Mesenchymal stem cell (in vitro differentiated cells and primary cell): ENCODE results near the gene KREMEN1.

Source experiments
- DNase-seq: peaks from one replicate; pipeline ENCODE4 v3.0.0-alpha.2; 2013
- H2AFZ ChIP-seq: one replicate; pipeline ENCODE4 v1.6.1; 2013; ENCODE audit warnings: low read depth, mild to moderate bottlenecking, control low read depth, inconsistent platforms, low read length, moderate library complexity
- H2AK5ac ChIP-seq: 2 replicates; pipeline ENCODE4 v1.6.1; 2013; ENCODE audit warnings: low read length, moderate library complexity, mild to moderate bottlenecking, inconsistent platforms; ENCODE audit not compliant: severe bottlenecking
- H2BK120ac ChIP-seq: one replicate; pipeline ENCODE4 v1.6.1; 2013; ENCODE audit warnings: low read depth, mild to moderate bottlenecking, inconsistent platforms, low read length, moderate library complexity
- H2BK12ac ChIP-seq, 2 experiments: one replicate each; pipeline ENCODE4 v1.6.1; 2013; ENCODE audit warnings: inconsistent platforms in 2 of 2, low read length in 2 of 2, mild to moderate bottlenecking in 2 of 2, moderate library complexity in 2 of 2, control low read depth in 1 of 2
- H2BK15ac ChIP-seq: one replicate; pipeline ENCODE4 v1.6.1; 2013; ENCODE audit warnings: mild to moderate bottlenecking, low read depth, inconsistent platforms; ENCODE audit not compliant: poor library complexity, severe bottlenecking
- H2BK5ac ChIP-seq: 2 replicates; pipeline ENCODE4 v1.6.1; 2013; ENCODE audit warnings: low read depth, mild to moderate bottlenecking, low read length, control low read depth, inconsistent platforms; ENCODE audit not compliant: poor library complexity, severe bottlenecking
- H3K14ac ChIP-seq, 2 experiments: one replicate each; pipeline ENCODE4 v1.6.1; 2013; ENCODE audit warnings: inconsistent platforms in 2 of 2, low read length in 2 of 2, control low read depth in 1 of 2, mild to moderate bottlenecking in 1 of 2, moderate library complexity in 1 of 2
- H3K18ac ChIP-seq, 2 experiments: one replicate each; pipeline ENCODE4 v1.6.1; 2013; ENCODE audit warnings: inconsistent platforms in 2 of 2, low read length in 2 of 2, control low read depth in 1 of 2, low read depth in 1 of 2, mild to moderate bottlenecking in 1 of 2
- H3K23ac ChIP-seq, 2 experiments: one replicate each; pipeline ENCODE4 v1.6.1; 2013; ENCODE audit warnings: inconsistent platforms in 2 of 2, low read length in 2 of 2, mild to moderate bottlenecking in 2 of 2, moderate library complexity in 2 of 2, control low read depth in 1 of 2
- H3K27ac ChIP-seq: 2 replicates; pipeline ENCODE4 v1.5.1; 2013; ENCODE audit warnings: mild to moderate bottlenecking, moderate library complexity, low read length, control low read depth, inconsistent platforms; ENCODE audit not compliant: poor library complexity, severe bottlenecking
- H3K27me3 ChIP-seq, 2 experiments: 2 replicates each; pipeline versions ENCODE4 v1.6.1 to v1.7.0; 2013; ENCODE audit warnings: low read length in 2 of 2, mild to moderate bottlenecking in 2 of 2, moderate library complexity in 2 of 2, control low read depth in 1 of 2, inconsistent platforms in 1 of 2; ENCODE audit not compliant: control insufficient read depth in 1 of 2, insufficient read depth in 1 of 2
- H3K36me3 ChIP-seq, 2 experiments: 2 replicates each; pipeline versions ENCODE4 v1.6.1 to v1.7.0; 2013; ENCODE audit warnings: low read length in 2 of 2, control low read depth in 1 of 2, inconsistent platforms in 1 of 2, low read depth in 1 of 2, mild to moderate bottlenecking in 1 of 2; ENCODE audit not compliant: insufficient read depth in 2 of 2, control insufficient read depth in 1 of 2
- H3K4ac ChIP-seq, 2 experiments: one replicate each; pipeline ENCODE4 v1.6.1; 2013; ENCODE audit warnings: inconsistent platforms in 2 of 2, low read length in 2 of 2, mild to moderate bottlenecking in 2 of 2, moderate library complexity in 2 of 2, control low read depth in 1 of 2, low read depth in 1 of 2
- H3K4me1 ChIP-seq: 2 replicates; pipeline ENCODE4 v1.6.1; 2013; ENCODE audit warnings: low read depth, low read length, control low read depth; ENCODE audit not compliant: control insufficient read depth, insufficient read depth
- H3K4me2 ChIP-seq: 2 replicates; pipeline ENCODE4 v1.6.1; 2013; ENCODE audit warnings: low read length, mild to moderate bottlenecking, inconsistent platforms; ENCODE audit not compliant: poor library complexity, severe bottlenecking
- H3K4me3 ChIP-seq, 2 experiments: 2 replicates each; pipeline versions ENCODE4 v1.5.1 to v1.7.0; 2013; ENCODE audit warnings: low read length in 2 of 2, mild to moderate bottlenecking in 2 of 2, control low read depth in 1 of 2, low read depth in 1 of 2; ENCODE audit not compliant: insufficient read depth in 1 of 2
- H3K79me1 ChIP-seq: replicated peaks from 2 replicates; pipeline ENCODE4 v1.6.1; 2013; ENCODE audit warnings: mild to moderate bottlenecking, control low read depth, low read length, inconsistent platforms; ENCODE audit not compliant: poor library complexity, severe bottlenecking
- H3K9ac ChIP-seq: 2 replicates; pipeline ENCODE4 v1.7.0; 2013; ENCODE audit warnings: mild to moderate bottlenecking, low read length, moderate library complexity
- H3K9me3 ChIP-seq: 2 replicates; pipeline ENCODE4 v1.7.0; 2013; ENCODE audit warnings: mild to moderate bottlenecking, low read length; ENCODE audit not compliant: control insufficient read depth
- H4K8ac ChIP-seq: one replicate; pipeline ENCODE4 v1.6.1; 2013; ENCODE audit warnings: inconsistent platforms, mild to moderate bottlenecking, low read length, moderate library complexity
- H4K91ac ChIP-seq: one replicate; pipeline ENCODE4 v1.6.1; 2013; ENCODE audit warnings: mild to moderate bottlenecking, low read length, inconsistent platforms
- WGBS: methylation state at CpG from one replicate; pipeline ENCODE4 v1.1.7; 2013; ENCODE audit warnings: mixed read lengths; 5-methylcytosine and 5-hydroxymethylcytosine counted together

The KREMEN1 gene

DNA sequence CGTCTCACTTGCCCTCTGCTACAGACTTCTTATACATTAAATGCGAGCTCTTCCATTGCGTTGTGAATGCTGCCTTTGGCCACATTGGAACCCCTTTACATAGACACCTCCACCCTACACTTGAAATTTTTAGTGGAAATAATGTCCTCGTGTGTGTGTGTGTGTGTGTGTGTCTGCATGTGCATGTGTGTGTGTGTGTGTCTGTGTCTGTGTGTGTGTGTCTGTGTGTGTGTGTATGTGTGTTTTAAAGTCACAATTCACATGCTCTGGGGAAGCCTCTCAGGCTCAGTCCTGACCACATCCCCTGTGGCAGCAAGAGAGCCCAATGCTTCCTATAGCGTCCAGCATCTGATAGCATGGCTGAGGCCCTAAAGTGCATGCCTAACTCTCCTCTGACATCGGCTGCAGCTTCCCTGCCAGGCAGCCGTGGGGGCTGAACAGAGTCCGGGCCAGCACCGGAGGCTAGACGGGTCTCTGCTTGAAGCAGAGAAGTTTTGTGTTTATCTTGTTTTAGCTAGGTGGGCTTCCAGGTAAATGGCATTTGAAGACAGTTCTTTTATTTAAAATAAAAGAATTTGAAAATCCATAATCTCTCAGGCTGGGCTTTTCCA lies 68.3 kb downstream of the KREMEN1 start:
- Histone ChIP-seq H3K23ac (no peak overlapping the region), H3K9me3 (no peaks in the 10 kb centered on the region), H2BK15ac (no peak overlapping the region), H3K4ac (no peak overlapping the region), H3K4me3 (no peak overlapping the region), H3K36me3 (peaks cover 0 to 42% of the 10 kb centered on the region in 2 experiments), H2AK5ac (no peak overlapping the region), H4K91ac (no peak overlapping the region), H3K14ac (no peak overlapping the region), H3K9ac (peak overlapping the region; percentile 1), H3K27ac (no peak overlapping the region), H2AFZ (no peak overlapping the region), H3K27me3 (no peaks in the 10 kb centered on the region), H4K8ac (no peak overlapping the region), H2BK5ac (no peak overlapping the region), H3K4me1 (peaks cover 8% of the 10 kb centered on the region), H3K18ac (no peak overlapping the region), H2BK12ac (no peak overlapping the region), H3K79me1 (no peaks in the 10 kb centered on the region), H3K4me2 (no peak overlapping the region), H2BK120ac (no peak overlapping the region)
- WGBS: 82% methylated on average over 9 of the region's 10 CpGs
- DNase-seq: no peak

DNA sequence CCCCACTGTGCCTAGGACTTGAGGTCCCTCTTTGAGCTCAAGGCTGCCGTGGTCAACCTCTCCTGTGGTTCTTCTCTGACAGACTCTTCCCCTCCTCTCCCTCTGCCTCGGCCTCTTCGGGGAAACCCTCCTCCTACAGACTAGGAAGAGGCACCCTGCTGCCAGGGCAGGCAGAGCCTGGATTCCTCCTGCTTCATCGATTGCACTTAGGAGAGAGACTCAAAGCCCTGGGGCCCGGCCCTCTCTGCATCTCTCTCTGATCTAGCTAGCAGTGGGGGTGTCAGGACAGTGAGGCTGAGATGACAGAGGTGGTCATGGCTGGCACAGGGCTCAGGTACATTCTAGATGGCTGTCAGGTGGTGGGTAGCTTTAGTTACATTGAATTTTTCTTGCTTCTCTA lies 69.3 kb downstream of the KREMEN1 start:
- Histone ChIP-seq H2BK15ac (no peak overlapping the region), H3K18ac (no peak overlapping the region), H3K4ac (no peak overlapping the region), H4K91ac (no peak overlapping the region), H2BK120ac (no peak overlapping the region), H3K79me1 (no peaks in the 10 kb centered on the region), H3K4me2 (no peak overlapping the region), H2AFZ (no peak overlapping the region), H3K4me3 (no peak overlapping the region), H3K27ac (no peak overlapping the region), H4K8ac (no peak overlapping the region), H3K36me3 (peaks cover 0 to 43% of the 10 kb centered on the region in 2 experiments), H3K9me3 (no peaks in the 10 kb centered on the region), H3K14ac (no peak overlapping the region), H3K23ac (no peak overlapping the region), H3K27me3 (no peaks in the 10 kb centered on the region), H2AK5ac (no peak overlapping the region), H2BK12ac (no peak overlapping the region), H3K9ac (no peak overlapping the region), H2BK5ac (no peak overlapping the region), H3K4me1 (peaks cover 8% of the 10 kb centered on the region)
- no peak for DNase-seq
- WGBS: 69% methylated on average over 5 of the region's 5 CpGs

DNA sequence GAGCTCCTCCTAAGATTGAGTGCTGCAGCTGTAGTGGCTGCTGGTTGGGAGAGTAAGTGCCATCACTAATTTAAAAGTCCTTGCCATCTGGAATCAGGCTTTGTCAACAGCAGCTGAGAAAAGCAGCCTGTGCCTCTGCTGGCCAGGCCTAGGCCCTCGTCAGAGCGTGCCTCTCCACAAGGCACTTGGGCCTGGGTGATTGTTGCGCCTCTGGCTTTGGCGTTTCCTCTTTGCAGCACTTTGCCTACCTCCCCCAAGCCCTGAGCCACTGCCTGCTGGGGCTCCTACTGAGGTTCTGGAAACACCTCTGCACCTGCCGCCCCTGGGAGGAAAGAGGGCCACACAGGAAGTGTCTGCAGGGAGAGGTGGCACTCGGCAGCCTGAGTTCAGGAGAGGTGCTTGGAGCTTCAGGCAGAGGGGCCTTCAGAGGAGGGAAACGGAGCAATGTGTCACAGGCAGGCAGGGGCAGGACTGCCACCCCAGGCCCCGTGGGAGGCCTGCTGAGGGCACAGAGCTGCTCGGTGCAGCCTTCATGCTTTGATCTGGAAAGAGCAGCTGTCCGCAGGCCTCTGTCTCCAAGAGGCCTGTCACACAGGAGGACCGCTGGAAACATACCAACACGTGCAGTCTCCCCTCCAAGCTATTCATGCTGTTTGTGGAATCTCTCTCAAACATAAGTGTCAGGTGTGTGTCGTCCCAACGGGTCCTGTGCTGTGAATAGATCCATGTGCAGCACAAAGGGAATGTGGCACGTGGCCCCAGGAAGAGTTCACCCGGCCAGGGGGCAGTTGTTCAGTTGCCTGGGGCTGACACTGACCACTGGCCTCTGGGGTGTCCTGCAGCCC lies 71.3 kb downstream of the KREMEN1 start:
- H3K27me3 ChIP-seq: no peaks in the 10 kb centered on the region
- H3K4me3 ChIP-seq: no peak overlapping the region
- no peak overlapping the region for H2BK15ac ChIP-seq
- no peak overlapping the region for H3K9ac ChIP-seq
- DNase-seq: no peak
- H3K9me3 ChIP-seq: no peaks in the 10 kb centered on the region
- H3K4ac ChIP-seq: no peak overlapping the region
- H2BK120ac ChIP-seq: no peak overlapping the region
- H3K4me1 ChIP-seq: peaks cover 10% of the 10 kb centered on the region
- H2BK12ac ChIP-seq: no peak overlapping the region
- H2AFZ ChIP-seq: no peak overlapping the region
- no peak overlapping the region for H2AK5ac ChIP-seq
- no peak overlapping the region for H4K8ac ChIP-seq
- no peak overlapping the region for H3K27ac ChIP-seq
- H2BK5ac ChIP-seq: no peak overlapping the region
- H3K79me1 ChIP-seq: no peaks in the 10 kb centered on the region
- WGBS: 90% methylated on average over 16 of the region's 16 CpGs
- H3K23ac ChIP-seq: no peak overlapping the region
- H3K18ac ChIP-seq: no peak overlapping the region
- H3K4me2 ChIP-seq: no peak overlapping the region
- H3K36me3 ChIP-seq: peaks cover 0 to 32% of the 10 kb centered on the region in 2 experiments
- H3K14ac ChIP-seq: no peak overlapping the region
- H4K91ac ChIP-seq: no peak overlapping the region

DNA sequence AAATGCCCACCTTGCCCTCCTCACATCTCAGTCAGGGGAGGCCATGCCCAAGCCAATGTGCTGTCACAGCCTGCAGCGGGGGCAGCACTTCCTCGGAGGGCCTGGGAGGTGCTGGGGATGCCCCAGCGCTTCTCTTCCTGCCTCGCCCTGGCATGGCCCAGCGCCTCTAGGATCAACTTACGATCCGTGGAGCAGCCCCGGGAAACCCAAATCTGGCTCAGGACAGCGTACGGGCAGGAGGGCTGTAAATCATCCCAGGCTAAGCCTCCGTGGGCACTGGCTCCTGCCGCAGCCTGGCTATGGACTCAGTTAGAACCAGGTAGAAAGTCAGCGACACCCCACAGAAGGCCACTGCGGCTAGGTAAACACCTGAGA lies 71.9 kb downstream of the KREMEN1 start:
- Histone ChIP-seq H3K18ac (no peak overlapping the region), H2BK12ac (no peak overlapping the region), H3K4me2 (no peak overlapping the region), H2AK5ac (no peak overlapping the region), H3K4me1 (peaks cover 10% of the 10 kb centered on the region), H4K91ac (no peak overlapping the region), H3K36me3 (peaks cover 0 to 26% of the 10 kb centered on the region in 2 experiments), H3K23ac (no peak overlapping the region), H4K8ac (no peak overlapping the region), H3K14ac (no peak overlapping the region), H3K9ac (no peak overlapping the region), H2AFZ (no peak overlapping the region), H2BK120ac (no peak overlapping the region), H3K27me3 (no peaks in the 10 kb centered on the region), H3K27ac (no peak overlapping the region), H3K4me3 (no peak overlapping the region), H2BK5ac (no peak overlapping the region), H3K4ac (no peak overlapping the region), H3K9me3 (no peaks in the 10 kb centered on the region), H3K79me1 (no peaks in the 10 kb centered on the region), H2BK15ac (no peak overlapping the region)
- WGBS: 95% methylated on average over 14 of the region's 14 CpGs
- no peak for DNase-seq
